ENCODE results near the gene RECK. TPM values are rescaled to one million over a fixed set of nuclear protein-coding genes. Genes with fewer than 3 reads are reported as not detected.
"Not testable (repeated sequence)": the region's sequence is repeated elsewhere in the genome, so short reads cannot be mapped to it uniquely, and the experiment has no call there.

RECK gene
- polyA plus RNA-seq, 3 donors from 2014 or later: 7.8 to 14.4 (median 13.8) TPM

- H3K36me3 Mint-ChIP-seq: peaks cover 32 to 47% (median 47%) of the 10 kb centered on the region in 3 donors
Observed at GRCh38 chr9:36158122-36158521, 121.4 kb downstream of the RECK start.

GRCh38 chr9:36158917-36159316 is 122.2 kb downstream of the RECK start:
- H3K36me3 Mint-ChIP-seq: peaks cover 32 to 44% (median 42%) of the 10 kb centered on the region in 3 donors
- DNase-seq: no peak

More at GRCh38 chr9:36158122-36158521, 121.4 kb downstream of the RECK start:
- DNase-seq: no peak
- Mint-ChIP-seq H3K9me3 (no peaks in the 10 kb centered on the region), H3K4me3 (no peak overlapping the region), H3K27ac (peak overlapping the region in 4 of 6 donors; percentile 3 to 21 (median 7)), H3K4me1 (peaks cover 33 to 47% of the 10 kb centered on the region in 2 donors), H3K27me3 (ENCODE audit: low read depth in 3 of 3) (peaks cover 3 to 6% (median 5%) of the 10 kb centered on the region in 3 donors)

DNA sequence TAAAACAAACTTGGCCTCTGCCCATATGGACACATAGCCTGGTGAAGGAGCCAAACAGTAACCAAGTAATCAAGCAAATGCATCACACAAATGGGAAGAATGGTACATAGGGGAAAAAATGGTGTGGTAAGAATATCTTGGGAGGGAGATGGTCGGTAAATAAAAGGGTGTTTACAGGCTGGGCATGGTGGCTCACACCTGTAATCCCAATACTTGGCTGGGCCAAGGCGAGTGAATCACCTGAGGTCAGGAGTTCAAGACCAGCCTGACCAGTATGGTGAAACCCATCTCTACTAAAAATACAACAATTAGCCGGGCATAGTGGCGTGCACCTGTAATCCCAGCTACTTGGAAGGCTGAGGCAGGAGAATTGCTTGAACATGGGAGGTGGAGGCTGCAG is 122.8 kb downstream of the RECK start:
- Mint-ChIP-seq H3K36me3 (peaks cover 26 to 40% (median 36%) of the 10 kb centered on the region in 3 donors), H3K4me1 (peaks cover 26 to 34% of the 10 kb centered on the region in 2 donors), H3K27ac (peak overlapping the region in 4 of 6 donors; percentile 25 to 58 (median 40))
- not testable (repeated sequence) for H3K4me3 Mint-ChIP-seq; H3K9me3 Mint-ChIP-seq; H3K27me3 Mint-ChIP-seq (ENCODE audit: low read depth in 3 of 3); DNase-seq

More at GRCh38 chr9:36158917-36159316, 122.2 kb downstream of the RECK start:
- no peak overlapping the region for H3K4me3 Mint-ChIP-seq
- peak overlapping the region in 4 of 6 donors; percentile 25 to 51 (median 38) for H3K27ac Mint-ChIP-seq
- peaks cover 0 to 5% (median 4%) of the 10 kb centered on the region in 3 donors for H3K27me3 Mint-ChIP-seq (ENCODE audit: low read depth in 3 of 3)
- H3K9me3 Mint-ChIP-seq: no peaks in the 10 kb centered on the region
- peaks cover 29 to 39% of the 10 kb centered on the region in 2 donors for H3K4me1 Mint-ChIP-seq

- H3K36me3 Mint-ChIP-seq: peaks cover 23 to 40% (median 36%) of the 10 kb centered on the region in 3 donors
- peak overlapping the region in 4 of 6 donors; percentile 2 to 81 (median 60) for H3K27ac Mint-ChIP-seq
- not testable (repeated sequence) for DNase-seq; H3K9me3 Mint-ChIP-seq; H3K4me3 Mint-ChIP-seq; H3K27me3 Mint-ChIP-seq (ENCODE audit: low read depth in 3 of 3)
- H3K4me1 Mint-ChIP-seq: peaks cover 22 to 31% of the 10 kb centered on the region in 2 donors
Observed at GRCh38 chr9:36160126-36160525, 123.4 kb downstream of the RECK start.

DNA sequence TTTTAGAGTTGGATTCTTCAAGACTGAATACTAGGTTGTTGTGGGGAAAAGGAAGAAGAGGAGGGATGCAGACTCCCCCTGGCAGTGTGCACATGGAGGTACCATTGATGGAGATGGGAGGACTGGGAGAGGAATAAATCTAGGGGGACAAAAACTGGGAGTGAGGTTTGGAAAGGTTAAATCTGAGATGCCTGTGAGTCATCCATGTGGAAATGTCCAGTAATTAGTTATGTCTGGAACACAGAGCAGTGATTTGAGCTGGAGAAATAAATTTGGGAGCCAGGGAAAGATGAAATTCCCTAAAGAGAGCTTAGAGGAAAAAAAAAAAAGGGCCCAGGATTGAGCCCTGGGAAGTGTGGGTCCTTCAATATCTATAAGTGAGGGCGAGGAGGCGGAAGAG is 124.5 kb downstream of the RECK start:
- Mint-ChIP-seq H3K27ac (peak overlapping the region; percentile 44 to 86 (median 62)), H3K4me3 (no peak overlapping the region), H3K9me3 (no peaks in the 10 kb centered on the region), H3K27me3 (ENCODE audit: low read depth in 3 of 3) (peaks cover 0 to 6% (median 5%) of the 10 kb centered on the region in 3 donors), H3K4me1 (peaks cover 30 to 35% of the 10 kb centered on the region in 2 donors), H3K36me3 (peaks cover 23 to 40% (median 36%) of the 10 kb centered on the region in 3 donors)
- no peak for DNase-seq

GRCh38 chr9:36162211-36162738 is 125.6 kb downstream of the RECK start:
- Mint-ChIP-seq H3K4me1 (peaks cover 37 to 43% of the 10 kb centered on the region in 2 donors), H3K27me3 (ENCODE audit: low read depth in 3 of 3) (peaks cover 5 to 11% (median 10%) of the 10 kb centered on the region in 3 donors), H3K36me3 (peaks cover 23 to 36% (median 32%) of the 10 kb centered on the region in 3 donors), H3K27ac (peak overlapping the region in 3 of 6 donors; percentile 40 to 74 (median 61)), H3K4me3 (no peak overlapping the region), H3K9me3 (no peaks in the 10 kb centered on the region)
- no peak for DNase-seq

DNA sequence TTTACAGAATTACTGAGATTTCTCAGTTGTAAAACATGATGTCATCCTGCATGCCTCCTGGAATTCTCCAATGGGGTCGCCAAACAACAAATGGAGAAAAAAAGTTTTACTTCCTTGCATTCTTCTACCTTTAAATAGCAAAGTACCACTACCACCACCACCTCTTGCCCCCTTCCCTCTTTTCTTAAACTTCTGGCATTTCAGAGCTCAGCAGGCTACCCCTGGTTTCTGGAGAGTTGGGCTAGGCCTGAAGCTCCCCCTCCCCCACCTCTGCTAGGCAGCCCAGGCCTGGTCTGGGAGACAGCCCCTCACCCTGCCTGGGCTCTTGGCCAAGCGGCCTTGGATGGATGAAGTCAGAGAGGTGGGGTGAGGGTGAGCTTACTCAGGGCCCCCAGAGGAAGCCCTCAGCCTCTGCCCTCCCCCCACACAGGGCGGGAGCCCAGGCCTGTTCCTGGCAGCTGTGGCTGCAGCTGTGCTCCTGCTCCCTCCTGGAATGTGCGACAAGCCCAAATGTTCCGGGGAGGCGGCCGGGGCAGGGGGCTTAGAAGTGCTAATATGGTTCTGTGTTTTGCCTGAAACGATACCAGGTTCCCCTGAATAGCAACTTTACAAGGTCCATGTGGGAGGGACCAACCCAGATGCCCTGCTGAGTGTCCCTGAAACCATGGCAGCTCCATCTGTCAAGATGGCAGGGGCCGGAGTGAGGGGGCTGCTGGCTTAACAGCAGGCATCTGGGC is 126.5 kb downstream of the RECK start:
- Mint-ChIP-seq H3K27me3 (ENCODE audit: low read depth in 3 of 3) (peaks cover 5 to 11% (median 10%) of the 10 kb centered on the region in 3 donors), H3K27ac (peak overlapping the region in 4 of 6 donors; percentile 28 to 77 (median 34)), H3K4me1 (peaks cover 37 to 38% of the 10 kb centered on the region in 2 donors), H3K4me3 (no peak overlapping the region), H3K9me3 (no peaks in the 10 kb centered on the region), H3K36me3 (peaks cover 21 to 33% (median 27%) of the 10 kb centered on the region in 3 donors)
- no peak for DNase-seq

DNA sequence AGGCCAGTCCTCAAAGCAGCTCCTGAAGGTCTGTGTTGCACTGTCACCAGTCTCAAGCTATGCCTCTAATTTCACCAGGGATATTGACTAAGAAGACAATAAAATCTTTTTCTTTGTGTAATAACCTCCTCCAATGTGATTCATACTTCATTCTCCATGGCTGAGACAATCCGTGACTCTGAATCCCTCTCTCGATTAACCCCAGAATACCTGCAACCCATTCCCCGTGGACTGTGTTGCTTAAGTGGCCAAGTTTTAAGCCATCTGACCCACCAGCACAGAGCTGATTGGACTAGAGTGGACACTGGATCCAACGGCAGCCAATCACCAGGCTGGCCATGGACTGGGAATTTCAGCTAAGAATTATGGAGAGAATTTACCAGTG is 127.1 kb downstream of the RECK start:
- peaks cover 15 to 28% (median 23%) of the 10 kb centered on the region in 3 donors for H3K36me3 Mint-ChIP-seq

DNA sequence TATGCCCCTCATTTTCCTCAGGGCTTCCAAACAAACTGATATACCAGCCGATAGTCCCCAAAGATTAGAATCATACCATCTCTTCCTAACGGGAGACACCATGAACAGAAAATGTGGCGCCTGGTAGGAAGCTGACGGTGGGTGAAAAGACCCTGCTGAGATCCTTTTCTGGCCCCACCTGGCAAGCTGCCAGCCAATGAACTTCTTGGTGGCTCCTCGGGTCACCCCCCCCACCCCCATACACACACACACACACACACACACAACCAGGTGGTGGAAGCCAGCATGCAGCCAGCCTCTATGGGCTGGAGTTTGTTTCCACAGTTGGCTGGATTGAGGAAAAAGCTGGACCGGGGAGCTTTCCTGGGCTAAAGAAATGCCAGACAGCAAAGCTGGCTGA is 127.7 kb downstream of the RECK start:
- H3K9me3 Mint-ChIP-seq: no peaks in the 10 kb centered on the region
- peak overlapping the region in 1 of 5 donors; percentile 24 for H3K4me3 Mint-ChIP-seq
- no peak for DNase-seq
- peaks cover 5 to 13% (median 10%) of the 10 kb centered on the region in 3 donors for H3K27me3 Mint-ChIP-seq (ENCODE audit: low read depth in 3 of 3)
- peaks cover 29 to 31% of the 10 kb centered on the region in 2 donors for H3K4me1 Mint-ChIP-seq
- H3K36me3 Mint-ChIP-seq: peaks cover 9 to 22% (median 21%) of the 10 kb centered on the region in 3 donors
- peak overlapping the region in 5 of 6 donors; percentile 15 to 77 (median 55) for H3K27ac Mint-ChIP-seq

More for the DNA sequence above, 127.1 kb downstream of the RECK start:
- no peak for DNase-seq
- Mint-ChIP-seq H3K4me3 (no peak overlapping the region), H3K9me3 (no peaks in the 10 kb centered on the region), H3K27ac (peak overlapping the region in 4 of 6 donors; percentile 15 to 77 (median 58)), H3K4me1 (peaks cover 33 to 34% of the 10 kb centered on the region in 2 donors), H3K27me3 (ENCODE audit: low read depth in 3 of 3) (peaks cover 5 to 11% (median 10%) of the 10 kb centered on the region in 3 donors)

GRCh38 chr9:36164989-36165388 is 128.3 kb downstream of the RECK start:
- Mint-ChIP-seq H3K36me3 (peaks cover 7 to 20% (median 16%) of the 10 kb centered on the region in 3 donors), H3K27me3 (ENCODE audit: low read depth in 3 of 3) (peaks cover 5 to 14% (median 10%) of the 10 kb centered on the region in 3 donors), H3K27ac (peak overlapping the region in 4 of 6 donors; percentile 16 to 71 (median 58)), H3K9me3 (no peaks in the 10 kb centered on the region), H3K4me3 (peak overlapping the region; percentile 35 to 75 (median 62)), H3K4me1 (peaks cover 28 to 29% of the 10 kb centered on the region in 2 donors)
- no peak for DNase-seq

GRCh38 chr9:36165826-36166167 is 129.1 kb downstream of the RECK start:
- Mint-ChIP-seq H3K27ac (peak overlapping the region in 2 of 6 donors; percentile 30 to 31), H3K27me3 (ENCODE audit: low read depth in 3 of 3) (peaks cover 6 to 17% (median 10%) of the 10 kb centered on the region in 3 donors), H3K4me3 (peak overlapping the region; percentile 44 to 75 (median 62)), H3K4me1 (peaks cover 26 to 28% of the 10 kb centered on the region in 2 donors), H3K36me3 (peaks cover 7 to 15% (median 10%) of the 10 kb centered on the region in 3 donors), H3K9me3 (no peaks in the 10 kb centered on the region)
- DNase-seq: no peak

- Mint-ChIP-seq H3K4me3 (peak overlapping the region; percentile 68 to 83 (median 78)), H3K27ac (peak overlapping the region in 5 of 6 donors; percentile 69 to 84 (median 82))
- peak; percentile 85 to 86 (median 85) for DNase-seq
Observed at GRCh38 chr9:36166168-36166927, 129.6 kb downstream of the RECK start.

GRCh38 chr9:36169166-36169565 is 132.5 kb downstream of the RECK start, which contains the start of gene CCIN:
Gene CCIN (plus strand): TSS chr9:36169388. CDS start chr9:36169503, 115 bp downstream.
- Mint-ChIP-seq H3K36me3 (no peaks in the 10 kb centered on the region), H3K27me3 (ENCODE audit: low read depth in 3 of 3) (peaks cover 7 to 20% (median 8%) of the 10 kb centered on the region in 3 donors), H3K9me3 (no peaks in the 10 kb centered on the region), H3K27ac (no peak within 1 kb of the TSS), H3K4me1 (peaks cover 14 to 17% of the 10 kb centered on the region in 2 donors), H3K4me3 (no peak within 1 kb of the TSS)
- DNase-seq: no peak

More at GRCh38 chr9:36166168-36166927, 129.6 kb downstream of the RECK start:
- peaks cover 7 to 20% (median 10%) of the 10 kb centered on the region in 3 donors for H3K27me3 Mint-ChIP-seq (ENCODE audit: low read depth in 3 of 3)
- H3K4me1 Mint-ChIP-seq: peaks cover 24 to 25% of the 10 kb centered on the region in 2 donors
- peaks cover 4 to 10% (median 4%) of the 10 kb centered on the region in 3 donors for H3K36me3 Mint-ChIP-seq
- H3K9me3 Mint-ChIP-seq: no peaks in the 10 kb centered on the region

All from immature natural killer cell (primary cell).